Stimulated activated CD4-positive, alpha-beta T cell treated with anti-CD3 and anti-CD28 coated beads, Interleukin-15, amount 100 ng/mL, for 1 hour (primary cell): Measurements from ENCODE around the gene PARM1.

Source experiments
- DNase-seq, 2 donors: peaks; one replicate each; pipeline ENCODE4 v3.0.0-alpha.2; 2020; ENCODE audit warnings: low read depth in 1 of 2, low spot score in 1 of 2

Gene PARM1

DNA sequence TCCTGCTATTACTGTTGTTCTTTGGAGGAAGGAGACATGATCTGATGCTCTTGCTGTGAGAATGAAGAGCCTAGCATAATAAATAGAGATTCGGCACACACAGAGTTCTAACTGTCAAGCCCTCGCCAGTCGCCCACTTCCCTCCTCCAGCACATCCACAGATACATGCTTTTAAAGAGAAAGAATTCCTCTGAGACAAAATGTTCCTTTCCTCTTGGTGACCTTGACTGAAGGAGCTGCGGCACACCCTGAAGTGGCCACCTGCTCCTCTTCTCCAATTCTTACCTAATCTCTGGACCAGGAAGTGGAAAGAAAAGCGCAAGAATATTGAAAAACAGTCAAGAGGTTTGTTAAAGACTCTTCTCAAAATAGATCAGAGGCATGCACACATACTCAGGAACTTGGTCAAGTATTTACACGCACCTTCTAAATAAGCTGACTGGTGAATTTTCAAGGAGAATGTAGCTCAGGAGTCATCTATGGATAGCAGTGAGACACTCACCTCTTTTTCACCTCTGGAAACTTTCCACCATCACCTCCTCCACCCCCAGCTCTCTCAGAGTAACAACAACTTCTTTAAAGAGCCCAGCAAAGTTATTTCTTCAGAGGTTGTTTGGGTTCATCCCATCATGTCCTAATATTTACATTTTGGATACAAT lies 95.4 kb downstream of the PARM1 start:
- no peak for DNase-seq

DNA sequence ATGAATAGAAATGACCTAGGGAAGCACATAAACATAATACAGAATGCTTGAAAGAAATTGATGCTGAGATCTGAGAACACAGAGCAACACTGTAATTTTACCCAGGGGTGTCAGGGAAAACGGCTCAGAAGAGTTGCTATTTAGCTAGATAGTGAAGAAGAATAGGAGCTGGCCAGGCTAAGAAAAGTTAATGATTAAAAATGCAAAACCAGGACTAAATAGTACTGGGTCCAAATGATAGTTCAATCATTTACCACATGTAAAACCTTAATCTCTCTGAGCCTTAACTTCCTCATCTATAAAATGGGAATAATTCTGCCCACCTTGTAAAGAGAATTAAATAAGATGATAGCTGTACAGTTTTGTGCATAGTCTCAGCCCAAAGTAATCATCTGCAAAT lies 97.1 kb downstream of the PARM1 start:
- no peak for DNase-seq

DNA sequence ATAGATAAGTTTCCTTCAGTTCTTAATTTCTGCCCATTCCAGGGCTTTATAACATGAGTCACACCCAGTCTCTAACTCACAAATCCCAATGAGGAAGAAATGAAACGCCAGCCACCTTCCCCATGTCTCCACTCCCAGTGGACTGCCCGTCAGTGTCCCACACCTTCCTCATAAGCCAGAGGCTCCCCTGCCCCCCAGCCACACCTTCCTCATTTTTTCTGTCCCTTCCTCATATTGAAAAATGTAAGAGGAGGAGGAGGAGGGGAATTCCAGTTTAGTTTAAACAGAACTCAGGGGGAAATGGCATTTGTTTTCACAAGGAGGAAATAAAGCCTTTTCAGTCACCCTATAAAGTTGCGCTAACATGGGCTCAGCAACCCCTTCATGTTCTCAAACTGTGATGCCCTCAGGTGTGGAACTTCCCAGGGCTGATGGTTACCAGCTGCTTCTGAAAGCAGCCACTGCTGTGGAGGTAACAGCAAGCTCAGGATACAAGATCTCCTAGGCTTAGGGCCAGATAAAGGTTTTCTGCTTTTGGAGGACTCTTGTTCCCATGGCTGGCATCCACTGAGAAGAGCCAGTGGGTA lies 97.8 kb downstream of the PARM1 start:
- no peak for DNase-seq

DNA sequence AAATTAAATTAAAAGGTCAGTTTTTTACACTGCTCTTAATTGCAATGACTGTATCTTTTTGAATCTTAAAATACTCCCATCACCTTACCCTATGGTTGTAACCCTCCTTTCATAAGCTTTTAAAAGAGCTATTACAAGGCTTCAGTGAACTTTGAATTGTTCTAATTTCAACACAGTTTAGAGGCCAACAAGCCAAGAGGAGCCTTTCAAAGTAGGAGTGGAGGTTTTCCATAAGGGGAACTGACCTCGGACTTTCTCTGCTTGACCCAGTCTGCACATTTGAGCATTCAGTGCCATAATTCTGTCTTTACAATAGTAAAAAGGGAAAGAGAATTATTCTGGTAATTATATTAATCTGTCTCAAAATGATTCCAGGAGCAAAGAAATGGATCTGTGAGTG lies 98.9 kb downstream of the PARM1 start:
- no peak for DNase-seq

DNA sequence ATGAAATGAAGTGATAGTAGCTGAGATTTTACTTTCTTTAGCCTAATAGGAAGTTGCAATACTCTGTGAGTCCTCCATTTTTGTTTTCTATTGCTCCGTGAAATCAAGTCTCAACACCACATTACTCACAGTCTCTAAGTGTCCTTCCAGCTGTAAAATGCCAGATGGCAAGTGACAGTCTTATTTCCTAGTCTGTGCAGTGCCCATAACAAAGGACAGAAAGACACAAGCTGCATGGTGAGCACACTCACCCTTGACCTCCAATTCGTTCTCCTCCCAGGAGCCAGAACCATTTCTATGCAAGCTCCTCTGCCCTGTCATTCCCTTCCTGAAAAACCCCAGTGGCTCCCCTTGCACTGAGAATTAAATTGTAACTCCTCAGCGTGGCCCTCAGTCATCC lies 101.6 kb downstream of the PARM1 start:
- no peak for DNase-seq

DNA sequence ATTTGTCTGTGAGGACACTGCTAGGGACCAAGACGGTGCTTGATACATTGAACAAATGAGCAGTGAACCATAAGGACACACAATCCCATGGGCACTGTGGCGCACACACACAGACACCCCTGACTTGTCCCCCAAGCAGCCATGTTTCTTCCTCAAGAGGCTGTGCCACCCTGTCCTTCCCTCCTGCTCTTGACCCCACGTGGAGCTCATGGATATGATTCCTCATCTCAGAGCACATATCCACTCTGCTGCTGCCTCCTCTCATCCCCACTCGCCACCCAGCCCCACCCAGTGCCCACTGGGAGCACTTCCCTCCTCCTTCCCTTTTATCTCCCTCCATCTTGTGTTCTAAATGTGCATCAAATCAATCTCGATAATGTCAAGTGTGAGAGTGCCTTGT lies 102.4 kb downstream of the PARM1 start:
- no peak for DNase-seq

DNA sequence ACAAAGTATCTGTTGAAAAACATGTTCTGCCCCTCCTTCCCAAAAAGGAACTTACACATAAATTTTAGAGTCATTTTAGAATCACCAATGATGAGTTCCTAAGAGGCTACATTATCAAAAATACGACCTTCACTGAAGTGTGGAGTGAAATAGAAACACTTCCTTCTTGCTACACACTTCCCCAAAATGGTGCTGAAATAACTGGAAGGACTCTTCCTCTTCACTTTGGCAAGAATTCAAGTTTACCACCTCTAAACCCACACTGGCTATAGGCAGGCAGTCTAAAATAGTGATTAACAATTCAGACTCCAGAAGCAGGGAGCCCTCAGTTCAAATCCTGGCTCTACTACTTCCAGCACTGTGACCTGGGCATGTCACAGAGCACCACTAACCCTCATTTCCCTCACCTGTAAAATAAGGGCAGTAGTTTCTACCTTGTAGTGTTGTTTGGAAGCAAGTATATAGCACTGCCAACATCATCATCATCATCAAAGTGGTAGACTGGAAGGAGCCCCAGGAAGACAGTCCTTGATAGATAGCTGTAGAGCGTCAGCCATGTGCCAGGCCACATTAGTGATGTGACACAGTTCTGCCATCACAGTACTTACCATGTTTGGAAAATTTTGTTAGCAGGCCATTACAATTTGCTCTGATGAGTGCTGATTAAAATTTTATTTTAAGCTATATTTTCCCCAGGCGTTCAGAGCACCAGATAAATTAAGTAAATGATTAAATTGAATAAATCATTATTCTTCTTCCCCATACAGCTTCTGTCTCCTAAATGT lies 103.3 kb downstream of the PARM1 start:
- no peak for DNase-seq

DNA sequence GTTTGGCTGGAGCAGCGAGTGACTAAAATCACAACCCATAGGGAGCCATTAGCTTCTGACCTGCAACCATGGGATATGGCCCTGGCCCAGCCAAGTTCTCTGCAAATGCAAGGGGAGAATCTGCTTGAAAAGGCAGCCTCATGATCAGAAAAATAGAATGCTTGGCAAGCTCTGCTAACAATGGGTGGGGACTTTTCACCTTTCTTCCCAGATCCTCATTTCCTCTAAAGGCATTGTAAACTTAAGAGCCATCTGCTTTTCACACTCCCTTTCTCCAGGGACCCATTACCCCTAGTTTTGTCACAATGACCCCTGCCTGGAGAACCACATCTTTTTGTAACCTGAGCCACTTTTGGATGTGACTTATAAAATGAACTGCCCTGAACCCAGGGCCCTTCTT lies 104.3 kb downstream of the PARM1 start:
- DNase-seq, result no peak

DNA sequence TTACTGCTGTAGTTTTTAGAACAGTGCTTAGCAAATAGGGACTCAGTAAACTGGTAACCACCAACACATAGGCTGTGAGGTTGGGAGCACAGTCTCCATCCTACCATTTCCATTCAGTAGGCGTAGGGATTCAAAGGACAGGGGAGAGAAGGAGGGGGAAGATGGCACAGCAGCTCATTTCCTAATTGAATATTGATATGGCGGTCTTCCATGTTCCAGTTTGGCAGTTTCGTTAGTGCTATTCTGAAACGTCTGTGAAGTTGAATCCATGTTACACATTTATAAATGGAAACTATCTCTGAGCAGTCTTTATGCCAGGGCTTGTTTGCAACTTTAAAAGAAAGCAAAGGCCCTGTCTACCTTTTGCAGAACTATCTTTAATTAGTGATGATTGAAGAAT lies 105.5 kb downstream of the PARM1 start:
- DNase-seq, result no peak

DNA sequence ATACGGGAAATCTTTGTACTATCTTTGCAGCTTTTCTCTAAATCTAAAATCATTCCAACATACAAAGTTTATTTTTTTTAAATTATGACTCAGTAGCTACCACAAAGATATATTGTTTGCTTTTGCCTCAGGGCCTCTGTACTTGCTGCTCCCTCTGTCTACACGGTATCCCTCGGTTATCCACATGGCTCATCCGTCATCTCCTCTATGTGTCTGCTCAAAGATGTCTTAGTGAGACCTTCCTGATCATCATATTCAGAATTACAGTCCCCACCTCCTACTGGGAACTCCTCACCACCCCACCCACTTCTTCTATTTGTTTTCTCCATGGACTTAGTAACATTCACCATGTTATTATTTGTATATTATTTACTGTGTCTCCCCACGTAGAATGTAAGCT lies 107.8 kb downstream of the PARM1 start:
- no peak for DNase-seq

DNA sequence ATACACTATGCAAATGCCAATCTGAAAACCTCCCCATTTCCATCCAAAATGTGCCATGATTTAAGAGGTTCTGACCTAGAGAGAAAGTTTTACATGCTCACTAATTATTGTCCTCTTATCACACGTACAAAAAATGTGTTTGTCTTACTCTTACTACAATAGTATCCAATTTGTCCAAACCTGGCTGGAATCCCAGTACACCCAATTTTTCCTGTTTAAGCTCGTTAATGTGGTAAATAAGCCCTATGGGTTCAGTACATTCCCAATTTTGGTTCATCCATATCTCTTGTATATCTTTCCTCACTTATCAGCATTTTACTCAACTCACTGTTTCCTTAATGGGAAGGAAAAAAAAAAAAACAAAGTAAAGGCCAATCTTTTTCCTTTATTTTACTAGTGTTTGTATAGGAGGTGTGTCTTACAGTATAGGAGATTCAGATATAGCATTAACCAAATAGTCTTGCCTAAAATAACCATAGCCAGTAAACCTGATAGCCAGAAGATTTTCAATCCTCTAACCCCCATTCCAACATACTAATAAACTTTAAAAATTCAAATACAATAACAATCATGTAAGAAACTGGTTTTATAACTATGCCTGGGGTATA lies 109.8 kb downstream of the PARM1 start:
- DNase-seq, result no peak

DNA sequence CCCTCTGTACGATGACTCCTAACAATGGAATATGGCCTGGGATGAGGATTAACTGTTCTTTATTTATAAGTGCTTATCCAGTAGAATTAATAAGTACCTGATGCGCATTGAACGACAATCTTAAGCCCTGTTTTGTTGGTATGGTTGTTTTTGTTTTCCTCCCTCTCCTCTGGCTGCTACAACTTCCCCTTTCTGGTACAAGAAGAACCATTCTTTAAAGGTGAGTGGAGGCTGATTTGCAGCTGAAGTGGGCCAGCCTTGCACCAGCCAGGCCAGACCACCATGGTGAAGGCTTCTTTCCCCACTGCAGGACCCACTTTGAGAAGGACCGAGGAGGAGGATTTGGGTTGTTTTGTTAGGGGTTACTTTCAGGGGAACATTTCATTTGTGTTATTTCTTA lies 113.3 kb downstream of the PARM1 start:
- no peak for DNase-seq

DNA sequence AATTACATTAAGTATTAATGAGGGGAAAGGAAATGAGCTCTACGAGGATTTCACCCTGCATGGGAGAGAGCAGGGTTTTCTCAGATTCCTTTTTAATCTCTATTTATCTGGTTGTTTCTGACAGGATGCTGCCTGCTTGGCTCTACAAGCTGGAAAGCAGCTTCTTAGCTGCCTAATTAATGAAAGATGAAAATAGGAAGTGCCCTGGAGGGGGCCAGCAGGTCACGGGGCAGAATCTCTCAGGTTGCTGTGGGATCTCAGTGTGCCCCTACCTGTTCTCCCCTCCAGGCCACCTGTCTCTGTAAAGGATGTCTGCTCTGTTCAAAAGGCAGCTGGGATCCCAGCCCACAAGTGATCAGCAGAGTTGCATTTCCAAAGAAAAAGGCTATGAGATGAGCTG lies 113.7 kb downstream of the PARM1 start:
- DNase-seq, result no peak

DNA sequence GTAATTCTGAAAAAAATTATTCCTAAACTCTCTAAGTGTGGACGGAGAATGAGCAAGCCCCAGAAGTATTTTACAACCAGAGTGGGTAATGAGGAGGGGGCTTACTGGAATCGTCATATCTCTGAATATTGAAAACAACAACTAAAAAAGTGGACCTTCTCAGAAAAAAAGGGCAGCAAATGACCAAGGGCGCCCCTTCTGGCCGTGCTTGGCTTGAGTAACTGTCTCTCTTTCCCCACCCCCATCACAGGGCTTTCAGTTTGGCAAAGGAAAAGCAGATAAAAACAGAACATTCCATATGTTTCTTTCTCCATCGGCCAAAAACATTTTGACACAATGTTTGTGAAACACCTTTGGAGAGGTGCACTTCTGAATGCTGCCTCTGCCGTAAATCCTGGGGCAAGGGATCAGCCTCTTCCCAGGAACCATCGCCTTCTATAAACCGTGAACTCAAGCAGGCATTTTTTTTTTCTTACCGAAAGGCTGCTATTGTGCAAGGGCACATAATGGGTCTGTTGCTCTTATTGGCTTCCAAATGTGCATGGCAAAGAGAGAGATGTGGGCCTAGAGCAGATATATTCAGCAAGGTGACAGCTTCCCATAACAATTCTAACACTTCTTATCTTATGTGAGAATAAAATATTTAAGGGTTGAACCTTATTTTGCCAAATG lies 115.4 kb downstream of the PARM1 start:
- DNase-seq, result no peak

DNA sequence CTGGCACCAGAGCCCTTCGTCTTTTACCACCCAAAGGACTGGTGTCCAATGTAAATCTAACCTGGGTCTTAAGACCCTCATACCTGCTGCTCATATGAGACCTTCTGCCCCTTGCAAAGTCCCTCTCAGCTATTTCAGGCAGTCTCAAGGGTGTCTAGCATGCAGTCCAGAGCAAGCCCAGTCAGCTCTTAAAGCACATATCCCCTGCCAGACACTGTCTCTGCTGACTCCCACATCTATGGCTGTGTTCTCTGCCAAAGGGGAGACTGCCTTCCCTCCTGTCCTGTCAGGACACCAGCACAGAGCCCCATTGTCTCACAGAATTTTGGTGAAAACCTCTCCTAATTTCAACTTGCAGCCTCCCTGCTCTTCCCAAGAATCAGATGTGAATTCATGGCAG lies 118.5 kb downstream of the PARM1 start:
- no peak for DNase-seq

DNA sequence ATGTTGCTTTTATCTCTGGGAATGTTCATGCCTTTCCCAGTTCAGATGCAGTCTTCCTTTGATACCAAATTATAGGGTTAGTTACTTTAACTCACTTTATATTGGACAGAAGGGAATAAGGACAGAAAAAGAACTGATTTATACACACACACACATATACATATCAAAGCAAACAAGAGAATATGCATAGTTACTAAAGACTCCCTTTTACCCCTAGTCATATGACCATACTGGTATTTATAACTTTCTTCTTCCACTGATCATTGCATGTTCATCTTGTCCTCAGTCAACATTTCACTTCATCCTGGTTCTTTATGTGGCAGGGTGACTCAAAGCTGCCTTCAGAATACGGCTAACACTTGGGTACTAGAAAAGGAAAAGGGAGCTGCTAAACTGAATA lies 120.4 kb downstream of the PARM1 start:
- DNase-seq, result no peak

DNA sequence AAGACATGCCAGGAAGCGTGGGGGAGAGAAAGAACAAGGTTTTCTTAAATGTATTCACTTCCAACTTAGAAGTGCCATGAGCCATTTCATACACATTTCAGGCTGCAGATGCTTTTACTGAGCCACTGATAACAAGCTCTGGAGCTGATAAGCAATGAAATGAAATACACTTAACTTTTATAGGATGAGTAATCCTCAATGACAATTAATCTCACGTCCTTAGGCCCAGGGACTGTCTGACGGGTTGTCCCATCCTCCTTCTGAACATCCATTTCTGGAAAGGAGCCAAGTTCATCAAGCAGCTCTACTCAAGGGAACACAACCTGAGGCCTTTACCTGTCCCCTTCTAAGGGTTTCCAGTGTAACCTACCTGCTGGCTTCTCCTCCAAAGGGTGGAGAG lies 121.2 kb downstream of the PARM1 start:
- no peak for DNase-seq

DNA sequence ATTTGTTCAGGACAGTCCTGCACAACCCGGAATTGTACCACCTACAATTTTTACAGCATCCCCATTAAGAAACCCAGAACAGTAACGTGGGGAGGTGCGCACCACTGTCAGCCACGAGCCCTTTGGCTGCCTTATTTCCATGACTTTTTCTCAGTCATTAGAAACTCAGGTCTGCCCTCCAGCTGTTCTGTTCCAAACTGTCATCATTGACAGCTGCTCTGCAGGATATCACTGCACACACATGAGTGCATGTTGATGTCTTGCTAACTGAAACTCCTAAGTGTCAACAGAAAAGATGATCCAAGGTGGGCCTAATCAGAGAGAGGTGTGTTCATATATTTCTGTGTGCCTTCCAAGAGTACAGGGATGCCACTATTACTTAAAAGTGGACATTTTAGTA lies 123.4 kb downstream of the PARM1 start:
- no peak for DNase-seq

DNA sequence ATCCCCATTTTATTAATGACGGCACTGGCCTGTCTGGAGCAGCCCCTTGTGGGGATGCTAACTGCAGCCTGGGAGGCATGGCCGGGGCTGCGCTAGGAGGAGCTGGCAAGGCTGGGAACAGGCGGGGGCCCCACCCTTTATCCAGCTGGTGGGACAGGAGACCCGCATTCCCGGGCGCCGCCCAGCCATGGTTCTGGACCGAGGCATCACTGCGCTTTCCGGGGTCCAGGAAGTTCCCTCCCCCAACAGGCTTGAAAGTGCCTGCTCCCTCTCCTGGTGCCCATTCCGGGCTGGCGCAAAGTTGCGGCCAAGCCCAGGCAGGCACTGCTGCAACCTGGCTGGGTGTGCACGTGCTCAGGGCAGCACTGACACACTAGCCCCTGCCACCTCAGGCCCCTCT lies 124.5 kb downstream of the PARM1 start:
- no peak for DNase-seq

DNA sequence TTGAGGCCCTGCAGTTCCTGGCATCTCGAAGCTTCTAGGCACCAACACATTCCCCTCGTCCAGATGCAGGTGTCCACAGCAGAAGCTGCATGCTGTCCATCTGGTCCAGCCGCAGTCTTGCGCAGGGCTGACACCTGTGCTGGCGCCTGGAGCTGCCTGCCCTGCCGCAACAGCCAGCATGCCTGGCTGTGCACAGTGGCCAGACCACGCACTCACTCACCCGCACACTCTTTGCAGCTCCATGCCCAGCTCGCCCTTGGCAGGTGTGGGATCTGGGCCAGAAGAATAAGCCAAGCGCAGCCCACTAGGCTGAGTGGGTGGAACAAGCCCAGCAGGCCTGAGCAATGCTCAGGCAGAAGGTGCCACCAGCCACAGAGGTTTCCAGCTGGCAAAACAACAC lies 125.6 kb downstream of the PARM1 start:
- DNase-seq, result no peak

DNA sequence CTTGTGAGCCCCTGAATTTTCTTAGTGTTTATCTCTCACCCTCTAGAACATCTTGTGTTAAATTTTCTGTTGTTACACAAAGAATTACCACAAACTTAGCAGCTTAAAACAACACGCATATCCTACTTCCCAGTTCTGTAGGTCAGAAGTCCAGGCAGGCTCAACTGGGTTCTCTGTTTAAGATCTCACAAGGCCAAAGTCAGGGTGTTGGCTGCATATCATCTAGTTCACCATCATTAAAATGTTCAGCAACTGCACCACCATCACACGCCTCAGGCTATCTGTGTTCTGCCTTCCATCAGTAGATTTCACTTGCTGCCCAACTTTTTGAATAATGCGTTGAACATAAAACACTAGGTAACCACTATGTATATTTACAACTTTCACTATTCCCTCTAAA lies 130.5 kb downstream of the PARM1 start:
- DNase-seq, result no peak

DNA sequence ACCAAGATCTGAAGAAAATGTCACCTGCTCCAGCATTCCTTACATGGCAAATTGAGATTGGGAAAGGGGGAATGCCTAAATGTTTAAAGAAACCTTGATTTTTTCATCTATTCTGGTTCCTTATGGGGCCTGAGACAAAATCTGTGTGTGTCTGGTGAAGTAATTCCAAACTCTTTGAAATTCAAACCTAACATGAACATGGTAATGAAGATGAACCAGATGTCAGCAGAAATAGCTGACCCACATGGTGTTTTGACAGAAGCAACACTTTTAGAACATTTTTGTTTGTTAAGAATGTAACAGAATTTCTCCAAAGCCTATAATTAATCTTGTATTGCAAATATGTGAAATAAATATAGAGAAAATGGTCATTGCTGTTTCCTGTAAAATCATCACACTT lies 133.0 kb downstream of the PARM1 start:
- DNase-seq, result no peak
